Activated naive CD4-positive, alpha-beta T cell treated with anti-CD3 and anti-CD28 coated beads, Interleukin-2, amount 50 U/mL, for 24 hours (primary cell): Measurements from ENCODE around the gene CMTR1.

ENCODE experiments used
- H3K27ac Mint-ChIP-seq: one replicate; pipeline ENCODE4 v1.8.0; 2021; ENCODE audit warnings: mild to moderate bottlenecking, mixed read lengths
- H3K27me3 Mint-ChIP-seq: one replicate; pipeline ENCODE4 v1.8.0; 2021; ENCODE audit warnings: mixed read lengths
- H3K36me3 Mint-ChIP-seq: one replicate; pipeline ENCODE4 v1.8.0; 2021; ENCODE audit warnings: mixed read lengths
- H3K4me1 Mint-ChIP-seq: one replicate; pipeline ENCODE4 v1.8.0; 2021; ENCODE audit warnings: mixed read lengths
- H3K4me3 Mint-ChIP-seq: one replicate; pipeline ENCODE4 v1.8.0; 2021; ENCODE audit warnings: mild to moderate bottlenecking, mixed read lengths
- H3K9me3 Mint-ChIP-seq: one replicate; pipeline ENCODE4 v1.8.0; 2021; ENCODE audit warnings: mixed read lengths

CMTR1 gene

DNA sequence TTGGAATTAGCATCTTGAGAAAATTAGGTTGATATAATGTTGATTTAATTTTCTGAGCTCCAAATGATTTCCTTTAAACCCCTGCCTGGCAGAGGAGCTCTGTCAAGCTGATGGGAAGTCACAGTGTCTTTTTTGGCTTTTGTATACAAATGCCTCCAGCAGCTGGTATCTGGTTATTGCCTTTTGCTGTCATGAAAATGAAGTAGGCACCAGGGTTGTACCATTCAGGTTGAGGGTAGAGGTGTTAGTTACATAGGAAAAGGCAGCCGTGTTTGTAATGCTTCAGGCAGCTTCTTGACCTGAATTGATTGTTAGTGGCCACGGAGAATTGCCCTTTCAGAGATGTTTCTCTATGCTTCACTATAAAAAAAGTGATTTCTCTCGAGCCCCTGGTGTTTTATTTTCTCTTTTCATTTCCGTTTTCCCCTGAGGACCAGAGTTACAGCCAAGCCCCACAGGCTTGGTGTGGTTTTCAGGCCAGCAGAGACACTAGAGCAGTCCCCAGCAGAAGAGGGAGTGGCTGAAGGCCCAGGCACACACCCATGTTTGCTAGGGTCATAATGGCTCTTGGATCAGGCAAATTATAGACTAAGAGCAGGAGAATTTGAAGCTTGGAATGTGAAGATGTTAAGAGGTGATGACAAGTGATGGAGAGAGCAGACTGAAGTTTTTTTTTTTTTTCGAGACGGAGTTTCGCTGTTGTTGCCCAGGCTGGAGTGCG is 21.6 kb downstream of the CMTR1 start:
- Mint-ChIP-seq H3K27me3 (no peaks in the 10 kb centered on the region), H3K4me1 (no peaks in the 10 kb centered on the region), H3K4me3 (no peak overlapping the region), H3K27ac (no peak overlapping the region), H3K9me3 (no peaks in the 10 kb centered on the region), H3K36me3 (peaks cover 14% of the 10 kb centered on the region)

DNA sequence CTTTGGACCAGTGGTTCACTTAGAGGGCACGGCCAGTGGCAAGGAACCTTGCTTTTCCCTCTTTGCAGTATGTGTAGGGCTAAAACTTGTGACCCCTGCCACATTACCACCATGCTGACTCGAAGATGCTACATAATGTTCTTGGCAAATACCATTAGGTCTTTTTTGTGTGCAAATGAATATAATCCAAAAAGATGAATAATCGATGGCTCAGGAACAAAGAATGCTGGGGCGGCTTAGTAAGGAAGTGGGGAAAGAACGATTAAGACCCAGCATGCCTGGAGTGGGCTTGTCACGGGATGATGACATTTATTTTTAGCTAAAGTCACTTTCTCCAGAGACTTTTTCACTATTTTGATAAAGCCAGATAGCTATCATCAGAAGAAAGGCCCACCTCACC is 23.1 kb downstream of the CMTR1 start:
- Mint-ChIP-seq H3K27me3 (no peaks in the 10 kb centered on the region), H3K4me1 (no peaks in the 10 kb centered on the region), H3K4me3 (no peak overlapping the region), H3K36me3 (peaks cover 13% of the 10 kb centered on the region), H3K9me3 (no peaks in the 10 kb centered on the region), H3K27ac (no peak overlapping the region)

DNA sequence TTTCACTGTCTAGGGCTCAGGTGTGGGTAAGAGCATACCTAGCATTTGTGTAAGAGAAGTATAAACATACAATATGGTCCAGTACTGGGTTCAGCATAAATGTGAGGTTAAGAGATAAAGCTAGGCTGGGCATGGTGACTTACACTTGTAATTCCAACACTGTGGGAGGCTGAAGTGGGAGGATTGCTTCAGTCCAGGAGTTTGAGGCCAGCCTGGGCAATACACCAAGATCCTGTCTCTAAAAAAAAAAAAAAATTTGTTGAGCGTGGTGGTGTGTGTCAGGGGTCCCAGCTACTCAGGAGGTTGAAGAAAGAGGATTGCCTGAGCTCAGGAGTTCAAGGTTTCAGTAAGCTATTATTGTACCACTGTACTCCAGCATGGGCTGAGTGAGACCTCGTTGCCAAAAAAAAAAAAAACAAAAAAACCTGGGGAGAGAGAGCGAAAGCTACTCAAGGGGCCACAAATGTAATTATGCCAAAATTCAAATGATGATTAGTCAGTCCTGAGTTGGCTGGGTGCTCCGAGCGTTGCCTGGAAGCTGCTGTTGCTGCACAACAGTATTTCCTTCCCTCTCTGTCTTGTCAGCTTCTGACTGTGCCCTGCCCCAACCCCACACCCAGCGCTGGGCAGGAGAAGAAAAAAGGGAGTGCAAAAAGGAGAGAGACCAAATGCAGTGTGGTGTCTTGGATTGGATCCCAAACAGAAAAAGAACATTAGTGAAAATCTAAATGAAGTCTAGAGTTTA is 24.0 kb downstream of the CMTR1 start:
- H3K36me3 Mint-ChIP-seq, result peaks cover 8% of the 10 kb centered on the region
- no peaks in the 10 kb centered on the region for H3K4me1 Mint-ChIP-seq
- no peaks in the 10 kb centered on the region for H3K27me3 Mint-ChIP-seq
- H3K9me3 Mint-ChIP-seq, result no peaks in the 10 kb centered on the region
- no peak overlapping the region for H3K4me3 Mint-ChIP-seq
- H3K27ac Mint-ChIP-seq, result peak overlapping the region; percentile 17

DNA sequence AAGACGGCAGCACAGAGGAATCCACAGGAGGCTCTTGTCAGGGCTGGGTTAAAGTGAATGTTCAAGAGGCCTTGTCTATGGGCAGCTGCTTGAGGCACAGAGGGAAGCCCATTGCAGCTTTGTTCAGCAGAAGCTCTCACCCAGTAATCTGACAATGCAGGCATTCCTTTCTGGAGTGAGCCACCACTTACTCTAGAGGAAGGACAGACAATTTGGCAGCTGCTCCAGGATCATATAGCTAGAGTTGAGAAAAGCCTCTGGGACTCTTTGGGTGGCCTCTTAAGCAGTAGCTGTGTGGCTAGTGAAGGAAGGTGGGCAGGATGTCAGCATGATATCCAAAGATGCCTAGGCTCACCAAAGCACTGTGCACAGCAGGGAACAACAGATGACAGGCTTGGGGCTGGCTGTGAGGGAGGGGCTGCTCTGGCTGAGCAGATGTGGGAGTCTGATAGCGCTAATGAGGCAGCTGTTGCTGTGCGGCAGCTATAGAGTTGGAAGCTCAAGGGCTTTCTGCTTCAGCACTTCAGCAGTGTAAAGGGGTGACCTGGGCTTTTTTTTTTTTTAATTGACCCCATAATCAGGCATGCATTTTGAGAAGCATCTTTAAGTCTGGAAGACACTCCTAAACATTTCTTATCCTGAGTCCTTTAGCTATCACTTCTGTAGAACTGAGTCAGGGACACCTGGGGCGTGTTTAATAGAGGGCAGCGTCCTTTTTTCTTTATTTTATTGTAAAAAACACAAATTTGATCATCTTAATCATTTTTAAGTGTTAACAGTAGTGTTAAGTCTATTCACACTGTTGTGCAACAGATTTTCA is 27.2 kb downstream of the CMTR1 start:
- Mint-ChIP-seq H3K9me3 (no peaks in the 10 kb centered on the region), H3K4me1 (no peaks in the 10 kb centered on the region), H3K27me3 (no peaks in the 10 kb centered on the region), H3K4me3 (no peak overlapping the region), H3K36me3 (peaks cover 23% of the 10 kb centered on the region), H3K27ac (no peak overlapping the region)

DNA sequence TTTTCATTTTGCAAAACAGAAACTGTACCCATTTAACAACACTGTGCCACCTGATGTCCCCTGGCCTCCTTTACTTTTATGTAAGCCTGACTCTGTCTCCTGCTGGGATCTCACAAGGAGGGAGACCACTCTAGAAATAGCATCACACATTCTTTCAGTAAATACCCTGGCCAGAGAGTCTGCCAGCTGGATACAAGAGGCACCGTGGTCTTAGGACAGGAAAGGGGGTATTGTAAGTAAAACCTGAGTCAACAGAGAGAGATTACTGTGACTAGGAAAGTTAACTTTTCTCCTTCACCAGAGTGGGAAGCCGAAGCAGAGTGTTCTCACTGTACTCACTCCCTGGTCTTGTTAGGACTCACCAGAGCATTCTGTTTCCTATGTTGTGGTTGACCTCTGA is 27.8 kb downstream of the CMTR1 start:
- no peak overlapping the region for H3K27ac Mint-ChIP-seq
- H3K9me3 Mint-ChIP-seq, result no peaks in the 10 kb centered on the region
- H3K4me3 Mint-ChIP-seq, result no peak overlapping the region
- peaks cover 25% of the 10 kb centered on the region for H3K36me3 Mint-ChIP-seq
- H3K4me1 Mint-ChIP-seq, result no peaks in the 10 kb centered on the region
- H3K27me3 Mint-ChIP-seq, result no peaks in the 10 kb centered on the region

DNA sequence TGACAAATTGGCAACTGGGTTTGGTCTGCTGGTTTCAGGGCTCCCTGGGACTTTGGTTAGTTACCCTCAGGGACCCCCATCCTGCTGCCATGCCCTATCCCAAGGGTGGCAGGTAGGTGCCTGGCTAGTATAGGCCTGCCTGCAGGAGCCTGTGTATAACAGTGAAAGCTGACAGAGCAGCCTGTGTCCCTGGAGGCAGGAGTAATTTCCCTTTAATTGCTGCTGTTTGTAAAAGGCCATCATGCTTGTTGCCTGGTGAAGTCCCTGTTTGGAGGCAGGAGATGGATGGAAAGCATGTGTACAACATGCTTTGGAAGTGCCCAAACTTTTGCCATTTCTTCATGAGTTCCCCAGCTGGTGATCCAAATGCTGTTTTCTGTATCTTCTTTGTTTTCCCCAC is 30.1 kb downstream of the CMTR1 start:
- peaks cover 33% of the 10 kb centered on the region for H3K36me3 Mint-ChIP-seq
- H3K27ac Mint-ChIP-seq, result no peak overlapping the region

DNA sequence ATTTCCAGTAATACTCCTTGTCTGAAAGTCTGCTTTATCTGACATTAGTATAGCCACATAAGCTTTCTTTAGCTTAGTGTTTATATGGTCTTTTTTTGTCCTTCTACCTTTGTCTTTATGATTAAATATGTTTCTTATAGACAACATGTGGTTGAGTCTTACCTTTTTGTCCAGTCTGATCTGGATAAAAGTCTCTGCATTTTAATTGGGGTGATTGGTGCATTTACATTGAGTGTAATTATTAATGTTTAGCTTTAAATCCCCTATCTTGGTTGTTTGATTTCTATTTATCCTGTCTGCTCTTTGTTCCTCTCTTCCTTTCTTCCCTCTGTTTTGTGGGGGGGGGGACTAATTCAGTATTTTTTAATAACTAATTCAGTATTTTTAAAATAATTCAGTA is 34.7 kb downstream of the CMTR1 start:
- Mint-ChIP-seq H3K4me3 (no peak overlapping the region), H3K27ac (no peak overlapping the region), H3K27me3 (no peaks in the 10 kb centered on the region), H3K9me3 (no peaks in the 10 kb centered on the region), H3K4me1 (peaks cover 4% of the 10 kb centered on the region), H3K36me3 (peaks cover 26% of the 10 kb centered on the region)

More for the DNA sequence above, 30.1 kb downstream of the CMTR1 start:
- no peaks in the 10 kb centered on the region for H3K27me3 Mint-ChIP-seq
- H3K4me3 Mint-ChIP-seq, result no peak overlapping the region
- no peaks in the 10 kb centered on the region for H3K9me3 Mint-ChIP-seq
- no peaks in the 10 kb centered on the region for H3K4me1 Mint-ChIP-seq

DNA sequence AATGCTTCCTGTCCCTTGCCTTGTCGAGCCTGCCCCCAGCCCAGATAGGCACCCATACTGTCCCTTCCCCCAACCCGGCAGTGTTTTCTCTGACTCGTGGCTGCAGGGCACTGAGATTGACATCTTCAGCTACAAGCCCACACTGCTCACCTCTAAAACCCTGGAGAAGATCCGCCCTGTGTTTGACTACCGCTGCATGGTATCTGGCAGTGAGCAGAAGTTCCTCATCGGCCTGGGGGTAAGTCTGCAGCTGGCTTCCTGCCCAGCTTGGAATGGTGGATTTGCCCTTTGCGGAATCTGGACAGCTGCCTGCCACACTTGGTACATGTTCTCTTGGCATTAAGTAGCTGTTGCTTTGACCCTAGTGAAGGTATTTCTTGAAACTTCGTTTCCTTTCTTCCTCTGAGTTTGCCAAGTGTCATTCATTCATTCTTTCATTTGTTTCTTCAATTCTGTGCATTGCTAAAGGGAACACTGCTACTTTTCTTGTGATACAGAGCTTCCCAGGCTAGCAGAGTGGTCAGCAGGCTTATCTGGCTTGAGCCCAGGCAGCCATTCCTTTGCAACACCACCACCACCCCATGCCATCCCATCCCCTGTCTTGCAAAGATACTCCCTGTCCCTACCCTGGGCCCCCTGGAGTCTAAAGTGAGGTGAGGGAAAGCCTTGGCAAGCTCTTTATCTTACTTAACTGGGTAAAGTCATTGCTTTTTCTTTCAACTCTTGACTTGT is 40.5 kb downstream of the CMTR1 start:
- Mint-ChIP-seq H3K36me3 (peaks cover 10% of the 10 kb centered on the region), H3K27me3 (no peaks in the 10 kb centered on the region), H3K4me3 (no peak overlapping the region), H3K27ac (no peak overlapping the region), H3K9me3 (no peaks in the 10 kb centered on the region), H3K4me1 (peaks cover 4% of the 10 kb centered on the region)

DNA sequence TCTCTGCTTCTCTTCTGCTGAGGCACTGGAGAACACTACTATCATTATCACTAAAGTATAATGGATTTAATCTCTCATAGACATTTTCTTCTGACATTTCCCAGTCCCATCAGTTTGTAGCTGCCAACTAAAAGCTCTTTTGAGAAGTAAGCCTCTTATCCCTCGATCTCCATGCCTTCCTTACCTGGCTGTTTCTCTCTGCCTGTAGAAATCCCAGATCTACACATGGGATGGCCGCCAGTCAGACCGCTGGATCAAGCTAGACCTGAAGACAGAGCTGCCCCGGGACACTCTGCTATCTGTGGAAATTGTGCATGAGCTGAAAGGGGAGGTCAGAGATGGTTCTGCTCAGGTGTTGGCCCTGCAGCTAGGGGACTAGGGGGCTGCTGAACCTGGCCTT is 41.3 kb downstream of the CMTR1 start:
- Mint-ChIP-seq H3K27ac (no peak overlapping the region), H3K9me3 (no peaks in the 10 kb centered on the region), H3K36me3 (peaks cover 10% of the 10 kb centered on the region), H3K4me3 (no peak overlapping the region), H3K4me1 (peaks cover 4% of the 10 kb centered on the region), H3K27me3 (no peaks in the 10 kb centered on the region)

DNA sequence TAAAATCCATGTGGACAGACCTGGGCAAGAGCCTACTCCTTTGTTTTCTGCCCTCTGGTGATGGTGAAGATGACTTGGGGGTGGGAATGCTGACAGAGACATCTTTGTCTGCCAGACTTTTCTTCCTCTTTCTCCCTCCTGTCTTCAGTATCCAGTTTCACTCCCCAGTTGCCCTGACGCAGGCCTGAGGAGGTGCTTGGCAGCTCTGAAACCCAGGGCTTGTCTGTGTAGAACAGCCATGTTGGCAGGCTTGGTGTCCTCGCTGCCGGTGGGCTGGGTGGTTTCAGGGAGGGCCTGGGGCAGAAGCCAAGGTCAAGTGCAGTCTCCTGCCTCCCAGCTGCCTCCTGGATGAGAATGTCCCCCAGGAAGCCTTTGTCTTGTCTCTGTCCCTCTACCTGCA is 44.2 kb downstream of the CMTR1 start:
- Mint-ChIP-seq H3K4me3 (no peak overlapping the region), H3K36me3 (peaks cover 8% of the 10 kb centered on the region), H3K27me3 (no peaks in the 10 kb centered on the region), H3K4me1 (no peaks in the 10 kb centered on the region), H3K9me3 (no peaks in the 10 kb centered on the region), H3K27ac (no peak overlapping the region)

DNA sequence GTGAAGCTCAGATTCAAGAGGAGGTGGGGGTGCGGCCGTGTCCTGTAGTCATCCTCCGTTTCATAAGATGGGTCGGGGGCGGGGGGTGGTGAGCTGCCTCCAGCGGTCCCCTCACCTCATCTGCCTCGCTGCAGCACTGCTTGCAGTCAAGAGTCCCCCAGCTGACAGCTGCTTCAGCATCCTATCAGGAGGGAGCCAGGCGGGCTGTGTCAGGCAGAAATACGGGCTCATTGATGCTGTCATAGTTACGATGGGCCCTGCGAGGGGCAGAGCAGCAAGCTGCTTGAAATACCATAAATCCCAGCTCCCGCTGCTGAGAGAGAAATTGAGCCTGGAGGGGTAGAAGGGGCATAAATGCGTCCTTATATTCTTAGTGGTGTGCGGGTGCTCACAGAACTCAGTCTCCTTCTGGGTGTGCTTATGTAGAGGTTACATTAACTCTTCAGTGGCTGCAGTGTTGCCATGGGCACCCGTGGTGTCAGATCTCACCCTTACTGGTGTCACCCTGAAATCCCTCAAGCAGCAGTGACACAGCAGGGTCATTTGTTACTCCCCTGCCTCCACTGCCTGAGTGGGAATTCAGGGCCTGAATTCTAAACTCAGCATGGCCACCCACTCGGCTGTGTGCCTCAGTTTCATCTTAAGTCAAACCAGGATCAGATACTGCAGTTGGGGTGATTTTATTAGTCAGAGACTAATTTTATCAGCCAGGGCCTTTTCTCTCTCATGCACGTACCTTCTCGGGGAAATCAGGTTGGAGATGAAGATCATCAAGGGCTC is 44.8 kb downstream of the CMTR1 start:
- Mint-ChIP-seq H3K36me3 (peaks cover 10% of the 10 kb centered on the region), H3K27ac (no peak overlapping the region), H3K4me1 (no peaks in the 10 kb centered on the region), H3K4me3 (no peak overlapping the region), H3K27me3 (no peaks in the 10 kb centered on the region), H3K9me3 (no peaks in the 10 kb centered on the region)

DNA sequence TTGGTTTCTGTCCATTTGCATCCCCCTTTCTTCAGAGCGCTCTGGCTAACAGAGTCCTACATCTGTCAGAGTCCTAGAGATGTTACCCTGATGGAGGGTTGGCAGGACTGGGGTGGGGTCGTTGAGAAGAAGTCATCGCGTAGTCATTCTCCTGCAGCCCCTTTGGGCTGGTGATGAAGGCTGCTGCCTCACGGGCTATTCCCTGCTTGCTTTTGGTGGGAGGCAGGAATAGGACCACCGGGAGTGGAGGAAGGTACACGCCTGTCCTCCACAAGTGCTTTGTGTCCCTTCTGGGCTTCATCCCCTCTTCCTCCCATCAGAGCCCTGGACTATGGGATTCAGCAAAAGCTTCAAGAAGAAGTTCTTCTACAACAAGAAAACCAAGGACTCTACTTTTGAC is 45.8 kb downstream of the CMTR1 start:
- H3K27me3 Mint-ChIP-seq, result no peaks in the 10 kb centered on the region
- H3K4me3 Mint-ChIP-seq, result no peak overlapping the region
- no peaks in the 10 kb centered on the region for H3K9me3 Mint-ChIP-seq
- peaks cover 10% of the 10 kb centered on the region for H3K36me3 Mint-ChIP-seq
- H3K4me1 Mint-ChIP-seq, result no peaks in the 10 kb centered on the region
- H3K27ac Mint-ChIP-seq, result no peak overlapping the region

DNA sequence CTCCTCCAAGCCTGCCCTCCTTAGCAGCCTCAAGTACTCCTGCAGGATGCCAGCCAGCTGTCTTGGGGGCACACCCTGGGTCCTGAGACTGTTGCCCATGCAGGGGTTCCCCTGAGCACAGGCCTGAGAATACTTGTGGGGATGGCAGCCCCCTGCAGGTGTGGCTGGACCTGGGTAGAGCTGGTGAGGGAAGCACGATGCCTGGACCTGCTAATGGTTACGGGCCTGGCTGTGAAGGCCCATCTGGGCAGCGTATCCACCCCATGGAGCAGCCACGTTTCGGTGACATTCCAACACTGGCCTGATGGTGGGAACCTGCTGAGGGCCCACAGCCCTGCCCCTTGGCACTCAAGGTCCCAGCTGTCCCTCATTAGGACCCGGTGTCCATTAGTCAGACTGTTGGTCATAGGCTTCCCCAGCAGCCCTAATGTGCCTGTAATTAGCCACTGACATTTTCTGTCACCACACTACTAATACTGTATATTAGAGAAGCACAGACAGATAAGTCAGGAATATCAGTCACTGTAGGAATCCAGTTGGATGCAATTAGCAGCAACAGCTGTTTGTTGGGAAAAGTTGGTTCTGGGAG is 46.3 kb downstream of the CMTR1 start:
- no peaks in the 10 kb centered on the region for H3K9me3 Mint-ChIP-seq

DNA sequence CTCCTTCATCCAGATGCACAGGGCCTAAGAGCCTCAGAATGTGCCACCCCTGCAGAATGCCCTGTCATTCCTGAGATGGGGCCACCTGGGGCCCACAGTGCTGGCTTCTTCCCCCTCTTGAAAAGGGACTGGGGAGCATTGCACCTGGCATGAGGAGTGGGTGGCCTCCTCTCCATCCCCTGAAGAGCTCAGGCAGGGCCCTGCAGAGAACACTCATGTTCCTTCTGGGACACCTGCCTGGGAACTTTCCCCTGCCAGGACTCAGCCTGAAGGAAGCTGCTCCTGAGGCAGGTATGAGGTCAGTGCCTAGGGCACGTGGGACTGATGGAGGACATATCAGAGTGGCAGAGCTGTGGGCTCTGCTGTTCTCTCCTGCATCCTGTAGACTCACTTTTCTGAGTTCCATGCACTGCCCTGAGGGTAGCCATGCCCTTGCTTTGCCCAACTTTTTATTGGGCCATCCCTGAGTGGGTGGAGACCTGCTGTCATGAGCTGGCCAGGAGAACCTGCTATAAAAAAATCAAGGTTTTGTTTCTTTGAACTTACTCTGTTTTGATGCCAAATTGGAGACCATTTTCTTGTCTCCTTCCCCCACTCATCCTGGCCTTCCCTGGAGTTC is 47.2 kb downstream of the CMTR1 start:
- H3K9me3 Mint-ChIP-seq, result no peaks in the 10 kb centered on the region
- no peak overlapping the region for H3K4me3 Mint-ChIP-seq
- no peaks in the 10 kb centered on the region for H3K4me1 Mint-ChIP-seq
- no peaks in the 10 kb centered on the region for H3K27me3 Mint-ChIP-seq
- peaks cover 3% of the 10 kb centered on the region for H3K36me3 Mint-ChIP-seq
- H3K27ac Mint-ChIP-seq, result no peak overlapping the region

More for the DNA sequence above, 46.3 kb downstream of the CMTR1 start:
- Mint-ChIP-seq H3K4me3 (no peak overlapping the region), H3K27ac (no peak overlapping the region), H3K36me3 (peaks cover 7% of the 10 kb centered on the region), H3K27me3 (no peaks in the 10 kb centered on the region), H3K4me1 (no peaks in the 10 kb centered on the region)
